Stimulated activated CD4-positive, alpha-beta T cell treated with anti-CD3 and anti-CD28 coated beads, Interleukin-15, amount 100 ng/mL, for 48 hours (primary cell): ENCODE results near the gene HOGA1.
"Not testable (repeated sequence)": the region's sequence is repeated elsewhere in the genome, so short reads cannot be mapped to it uniquely, and the experiment has no call there.

Source experiments
- DNase-seq, 2 donors: peaks; one replicate each; pipeline ENCODE4 v3.0.0-alpha.2; 2020; ENCODE audit warnings: low read depth in 2 of 2

Gene HOGA1

GRCh38 chr10:97648562-97649404 is 64.6 kb downstream of the HOGA1 start:
- DNase-seq: peak; percentile 34 to 35

GRCh38 chr10:97649405-97649750 is 65.2 kb downstream of the HOGA1 start:
- DNase-seq: not testable (repeated sequence)

- DNase-seq: no peak
Measured at GRCh38 chr10:97650726-97651125, 66.5 kb downstream of the HOGA1 start.

- no peak for DNase-seq
Measured at GRCh38 chr10:97651773-97652172, 67.6 kb downstream of the HOGA1 start.

DNA sequence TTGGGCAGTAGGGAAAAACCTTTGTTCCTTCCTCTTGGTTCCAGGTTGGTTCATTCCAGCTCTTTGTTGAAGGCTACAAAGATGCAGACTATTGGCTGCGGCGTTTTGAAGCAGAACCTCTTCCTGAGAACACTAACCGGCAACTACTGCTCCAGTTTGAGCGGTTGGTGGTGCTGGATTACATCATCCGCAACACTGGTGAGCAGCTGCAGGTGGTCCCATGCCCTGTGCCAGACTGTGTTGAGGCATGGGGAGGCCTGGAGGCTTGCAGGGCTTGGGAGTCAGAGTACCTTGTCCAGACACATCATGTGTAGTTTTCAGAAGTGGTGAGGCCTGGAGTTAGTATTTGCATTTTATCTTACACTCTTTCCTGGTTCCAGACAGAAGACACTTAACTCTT is 72.6 kb downstream of the HOGA1 start:
- DNase-seq: no peak

- DNase-seq: no peak
Measured at GRCh38 chr10:97659589-97659988, 75.4 kb downstream of the HOGA1 start.
